H9 (cell line): ENCODE results near the gene SETMAR. TPM values are rescaled to one million over a fixed set of nuclear protein-coding genes. Genes with fewer than 3 reads are reported as not detected.

Experiments
- DNase-seq: peaks from one replicate; pipeline ENCODE4 v3.0.0-alpha.2; 2017
- H2AFZ ChIP-seq: one replicate; pipeline ENCODE4 v1.6.1; 2013; ENCODE audit warnings: mild to moderate bottlenecking, low read length, control low read depth, moderate library complexity
- H2AK5ac ChIP-seq: 2 replicates; pipeline ENCODE4 v1.6.1; 2013; ENCODE audit warnings: low read length, control low read depth, mixed read lengths; ENCODE audit not compliant: insufficient read length
- H2BK120ac ChIP-seq: one replicate; pipeline ENCODE4 v1.6.1; 2013; ENCODE audit warnings: low read depth, mild to moderate bottlenecking, low read length, control low read depth, inconsistent platforms; ENCODE audit not compliant: poor library complexity, severe bottlenecking
- H2BK12ac ChIP-seq: 2 replicates; pipeline ENCODE4 v1.6.1; 2013; ENCODE audit warnings: low read length, control low read depth, mixed read lengths, low read depth; ENCODE audit not compliant: insufficient read length
- H2BK15ac ChIP-seq: 2 replicates; pipeline ENCODE4 v1.6.1; 2013; ENCODE audit warnings: low read depth, low read length, control low read depth
- H2BK20ac ChIP-seq: one replicate; pipeline ENCODE4 v1.6.1; 2013; ENCODE audit warnings: low read depth, mild to moderate bottlenecking, low read length, control low read depth, inconsistent platforms; ENCODE audit not compliant: poor library complexity, severe bottlenecking
- H2BK5ac ChIP-seq: 2 replicates; pipeline ENCODE4 v1.6.1; 2013; ENCODE audit warnings: low read length, control low read depth, mixed read lengths; ENCODE audit not compliant: insufficient read length
- H3K14ac ChIP-seq: 2 replicates; pipeline ENCODE4 v1.6.1; 2013; ENCODE audit warnings: low read length, control low read depth; ENCODE audit not compliant: insufficient read depth
- H3K18ac ChIP-seq: 2 replicates; pipeline ENCODE4 v1.6.1; 2013; ENCODE audit warnings: low read depth, mild to moderate bottlenecking, mixed read lengths, low read length, control low read depth; ENCODE audit not compliant: insufficient read length
- H3K23ac ChIP-seq: 2 replicates; pipeline ENCODE4 v1.6.1; 2013; ENCODE audit warnings: low read length, control low read depth, mixed read lengths, low read depth; ENCODE audit not compliant: insufficient read length
- H3K23me2 ChIP-seq: 2 replicates; pipeline ENCODE4 v1.6.1; 2013; ENCODE audit warnings: low read depth, mild to moderate bottlenecking, mixed read lengths, low read length, control low read depth; ENCODE audit not compliant: insufficient read length, poor library complexity, severe bottlenecking
- H3K27ac ChIP-seq: 2 replicates; pipeline ENCODE4 v1.5.1; 2013; ENCODE audit warnings: low read length, control low read depth, mixed read lengths, low read depth; ENCODE audit not compliant: insufficient read length
- H3K27me3 ChIP-seq: 2 replicates; pipeline ENCODE4 v1.6.1; 2013; ENCODE audit warnings: low read length, control low read depth, inconsistent platforms; ENCODE audit not compliant: insufficient read depth
- H3K4ac ChIP-seq: 2 replicates; pipeline ENCODE4 v1.6.1; 2013; ENCODE audit warnings: low read depth, mild to moderate bottlenecking, control low read depth, inconsistent platforms, low read length, moderate library complexity
- H3K4me1 ChIP-seq: 2 replicates; pipeline ENCODE4 v1.6.1; 2013; ENCODE audit warnings: low read length, control low read depth, inconsistent platforms; ENCODE audit not compliant: insufficient read depth
- H3K4me2 ChIP-seq: 2 replicates; pipeline ENCODE4 v1.6.1; 2013; ENCODE audit warnings: low read length, control low read depth, mixed read lengths; ENCODE audit not compliant: insufficient read length, insufficient read depth
- H3K56ac ChIP-seq: 2 replicates; pipeline ENCODE4 v1.6.1; 2013; ENCODE audit warnings: low read depth, mild to moderate bottlenecking, mixed read lengths, low read length, control low read depth; ENCODE audit not compliant: insufficient read length
- H3K79me1 ChIP-seq: 2 replicates; pipeline ENCODE4 v1.6.1; 2013; ENCODE audit warnings: low read depth, mild to moderate bottlenecking, moderate library complexity, low read length, control low read depth, inconsistent platforms; ENCODE audit not compliant: insufficient read depth, poor library complexity, severe bottlenecking
- H3K79me2 ChIP-seq: 2 replicates; pipeline ENCODE4 v1.6.1; 2013; ENCODE audit warnings: low read length, control low read depth, inconsistent platforms; ENCODE audit not compliant: insufficient read depth
- H3K9ac ChIP-seq: 2 replicates; pipeline ENCODE4 v1.6.1; 2013; ENCODE audit warnings: low read length, control low read depth, mixed read lengths; ENCODE audit not compliant: insufficient read length; ENCODE audit errors: extremely low read depth
- H3K9me3 ChIP-seq: one replicate; pipeline ENCODE4 v1.6.1; 2013; ENCODE audit warnings: low read depth, low read length, inconsistent platforms; ENCODE audit not compliant: control insufficient read depth
- H3T11ph ChIP-seq: one replicate; pipeline ENCODE4 v1.6.1; 2013; ENCODE audit warnings: mild to moderate bottlenecking, low read length, control low read depth, inconsistent platforms
- H4K20me1 ChIP-seq: one replicate; pipeline ENCODE4 v1.6.1; 2013; ENCODE audit not compliant: control insufficient read depth, insufficient read length, insufficient read depth
- H4K5ac ChIP-seq: 2 replicates; pipeline ENCODE4 v1.6.1; 2013; ENCODE audit warnings: low read depth, mild to moderate bottlenecking, mixed read lengths, low read length, control low read depth; ENCODE audit not compliant: insufficient read length
- H4K8ac ChIP-seq: replicated peaks from 2 replicates; pipeline ENCODE4 v1.6.1; 2013; ENCODE audit warnings: low read length, control low read depth, mixed read lengths, low read depth; ENCODE audit not compliant: insufficient read length
- H4K91ac ChIP-seq: 2 replicates; pipeline ENCODE4 v1.6.1; 2013; ENCODE audit warnings: low read depth, mild to moderate bottlenecking, moderate library complexity, mixed read lengths, low read length, control low read depth; ENCODE audit not compliant: insufficient read length
- H3K27ac Mint-ChIP-seq, 3 experiments: 2 replicates in 2 of 3; 3 replicates in 1 of 3; pipeline ENCODE4 v1.8.0; 2020 to 2021; ENCODE audit warnings: mixed read lengths in 3 of 3, mild to moderate bottlenecking in 1 of 3, moderate library complexity in 1 of 3
- H3K27me3 Mint-ChIP-seq: 2 replicates; pipeline ENCODE4 v1.8.0; 2021; ENCODE audit warnings: low read depth, mild to moderate bottlenecking, moderate library complexity, mixed read lengths
- H3K36me3 Mint-ChIP-seq, 3 experiments: 2 replicates in 2 of 3; 3 replicates in 1 of 3; pipeline ENCODE4 v1.8.0; 2020 to 2021; ENCODE audit warnings: low read depth in 3 of 3, mixed read lengths in 3 of 3; ENCODE audit not compliant: insufficient read depth in 1 of 3
- H3K4me1 Mint-ChIP-seq, 2 experiments: 2 replicates each; pipeline ENCODE4 v1.8.0; 2020; ENCODE audit warnings: mixed read lengths in 2 of 2
- H3K4me3 Mint-ChIP-seq, 2 experiments: 2 replicates in 1 of 2; 3 replicates in 1 of 2; pipeline ENCODE4 v1.8.0; 2020 to 2021; ENCODE audit warnings: mild to moderate bottlenecking in 2 of 2, mixed read lengths in 2 of 2, moderate library complexity in 1 of 2
- H3K9me3 Mint-ChIP-seq, 2 experiments: 2 replicates in 1 of 2; 3 replicates in 1 of 2; pipeline ENCODE4 v1.8.0; 2020; ENCODE audit warnings: mild to moderate bottlenecking in 2 of 2, mixed read lengths in 2 of 2, moderate library complexity in 1 of 2
- CTCF ChIP-seq: fragments of 200-600 bp; sonication (generic); conservative IDR thresholded peaks from 3 replicates; pipeline ENCODE4 v1.8.0; 2021; ENCODE audit warnings: antibody characterized with exemption, mild to moderate bottlenecking
- WGBS: extraction: QIAGEN DNeasy Blood & Tissue Kit; methylation state at CpG from one replicate; pipeline ENCODE4 v1.1.7; 2013; ENCODE audit warnings: missing lambda C conversion rate, low lambda C conversion rate, mixed read lengths; ENCODE audit not compliant: insufficient read length; ENCODE audit errors: extremely low coverage; 5-methylcytosine and 5-hydroxymethylcytosine counted together
- total RNA-seq: library from RNA; stranded (reverse); gene quantifications from 2 replicates; pipeline ENCODE4 v1.2.1, GENCODE V29; 2021

SETMAR gene
- total RNA-seq, 1 experiment from 2014 or later: 29.1 TPM

- Histone ChIP-seq H3K4me2 (no peak overlapping the region), H3K4me1 (no peaks in the 10 kb centered on the region), H3K9ac (no peak overlapping the region), H3K14ac (no peak overlapping the region), H2BK5ac (no peak overlapping the region), H2BK20ac (no peak overlapping the region), H4K91ac (no peak overlapping the region), H2AFZ (no peak overlapping the region), H4K20me1 (no peaks in the 10 kb centered on the region), H3K79me1 (no peaks in the 10 kb centered on the region), H3K27me3 (no peaks in the 10 kb centered on the region), H3K4ac (no peak overlapping the region), H3K56ac (no peak overlapping the region), H3K23ac (no peak overlapping the region), H4K5ac (no peak overlapping the region), H2BK120ac (no peak overlapping the region), H2BK12ac (no peak overlapping the region), H3K79me2 (no peaks in the 10 kb centered on the region), H2AK5ac (no peak overlapping the region), H3K23me2 (no peaks in the 10 kb centered on the region), H3K18ac (no peak overlapping the region), H2BK15ac (no peak overlapping the region), H3K9me3 (no peaks in the 10 kb centered on the region), H4K8ac (no peak overlapping the region), H3K27ac (no peak overlapping the region), H3T11ph (no peak overlapping the region)
- no peak overlapping the region for H3K4me3 Mint-ChIP-seq
- DNase-seq: no peak
- no peaks in the 10 kb centered on the region for H3K27me3 Mint-ChIP-seq
- H3K4me1 Mint-ChIP-seq: peaks cover 9 to 15% of the 10 kb centered on the region in 2 experiments; a peak in 3 of 4 replicates
- no CpG with 5 or more reads among the region's 1 CpG for WGBS
- no peak for TF ChIP-seq CTCF
- H3K27ac Mint-ChIP-seq: no peak overlapping the region
- peaks cover 4 to 6% of the 10 kb centered on the region in 2 experiments for H3K9me3 Mint-ChIP-seq
- peaks cover 3 to 21% (median 10%) of the 10 kb centered on the region in 3 experiments; a peak in 6 of 7 replicates for H3K36me3 Mint-ChIP-seq
These were observed 18.6 kb downstream of the SETMAR start for GRCh38 chr3:4321732-4322131.
